Measurements from ENCODE around the gene SMG5.
"Not testable (repeated sequence)": the region's sequence is repeated elsewhere in the genome, so short reads cannot be mapped to it uniquely, and the experiment has no call there.

Gene SMG5, protein sequence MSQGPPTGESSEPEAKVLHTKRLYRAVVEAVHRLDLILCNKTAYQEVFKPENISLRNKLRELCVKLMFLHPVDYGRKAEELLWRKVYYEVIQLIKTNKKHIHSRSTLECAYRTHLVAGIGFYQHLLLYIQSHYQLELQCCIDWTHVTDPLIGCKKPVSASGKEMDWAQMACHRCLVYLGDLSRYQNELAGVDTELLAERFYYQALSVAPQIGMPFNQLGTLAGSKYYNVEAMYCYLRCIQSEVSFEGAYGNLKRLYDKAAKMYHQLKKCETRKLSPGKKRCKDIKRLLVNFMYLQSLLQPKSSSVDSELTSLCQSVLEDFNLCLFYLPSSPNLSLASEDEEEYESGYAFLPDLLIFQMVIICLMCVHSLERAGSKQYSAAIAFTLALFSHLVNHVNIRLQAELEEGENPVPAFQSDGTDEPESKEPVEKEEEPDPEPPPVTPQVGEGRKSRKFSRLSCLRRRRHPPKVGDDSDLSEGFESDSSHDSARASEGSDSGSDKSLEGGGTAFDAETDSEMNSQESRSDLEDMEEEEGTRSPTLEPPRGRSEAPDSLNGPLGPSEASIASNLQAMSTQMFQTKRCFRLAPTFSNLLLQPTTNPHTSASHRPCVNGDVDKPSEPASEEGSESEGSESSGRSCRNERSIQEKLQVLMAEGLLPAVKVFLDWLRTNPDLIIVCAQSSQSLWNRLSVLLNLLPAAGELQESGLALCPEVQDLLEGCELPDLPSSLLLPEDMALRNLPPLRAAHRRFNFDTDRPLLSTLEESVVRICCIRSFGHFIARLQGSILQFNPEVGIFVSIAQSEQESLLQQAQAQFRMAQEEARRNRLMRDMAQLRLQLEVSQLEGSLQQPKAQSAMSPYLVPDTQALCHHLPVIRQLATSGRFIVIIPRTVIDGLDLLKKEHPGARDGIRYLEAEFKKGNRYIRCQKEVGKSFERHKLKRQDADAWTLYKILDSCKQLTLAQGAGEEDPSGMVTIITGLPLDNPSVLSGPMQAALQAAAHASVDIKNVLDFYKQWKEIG

DNA sequence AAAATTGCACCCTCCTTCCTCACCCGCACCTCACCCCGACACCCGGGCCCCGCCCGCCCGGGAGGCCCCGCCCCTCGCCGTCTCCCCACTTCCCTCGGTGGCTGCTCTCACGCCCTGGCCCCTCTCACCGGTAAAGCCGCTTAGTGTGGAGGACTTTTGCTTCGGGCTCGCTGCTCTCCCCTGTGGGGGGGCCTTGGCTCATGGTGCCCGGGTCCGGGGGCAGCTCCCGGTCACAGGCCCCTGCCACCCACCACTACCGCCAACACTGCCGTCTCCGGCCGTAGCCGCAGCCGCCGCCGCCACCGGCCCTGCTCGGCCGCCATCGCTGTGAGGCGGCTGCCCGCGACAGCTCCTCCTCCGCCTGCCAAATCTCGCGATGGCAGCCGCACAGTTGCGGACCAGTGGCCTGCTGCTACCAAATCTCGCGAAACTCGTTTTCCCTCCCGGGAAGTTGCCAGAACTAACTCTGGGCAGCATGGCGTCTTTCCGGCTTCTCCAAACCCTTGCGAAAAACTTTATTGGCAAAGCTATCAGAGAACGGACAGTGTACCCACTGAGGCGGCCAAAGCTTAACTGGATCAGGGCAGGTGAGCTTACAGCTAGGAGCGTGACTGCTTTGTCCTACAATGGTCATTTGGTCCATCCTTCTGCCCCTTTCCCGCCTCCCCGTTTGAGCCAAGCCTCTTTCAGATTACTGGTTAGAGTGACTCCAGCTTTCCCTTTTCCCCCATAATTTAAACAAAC is at the start of gene SMG5:
TSS of gene SMG5 (minus strand) at position 347 of the 744 bp plus-strand sequence. CDS start at position 202, 145 bp downstream.
- peak; percentile 90 to 92 for DNase-seq (ENCODE audit: low read depth in 2 of 2)

GRCh38 chr1:156323179-156323578 is 40.6 kb upstream of the SMG5 start:
- DNase-seq (ENCODE audit: low read depth in 2 of 2), result not testable (repeated sequence)

DNA sequence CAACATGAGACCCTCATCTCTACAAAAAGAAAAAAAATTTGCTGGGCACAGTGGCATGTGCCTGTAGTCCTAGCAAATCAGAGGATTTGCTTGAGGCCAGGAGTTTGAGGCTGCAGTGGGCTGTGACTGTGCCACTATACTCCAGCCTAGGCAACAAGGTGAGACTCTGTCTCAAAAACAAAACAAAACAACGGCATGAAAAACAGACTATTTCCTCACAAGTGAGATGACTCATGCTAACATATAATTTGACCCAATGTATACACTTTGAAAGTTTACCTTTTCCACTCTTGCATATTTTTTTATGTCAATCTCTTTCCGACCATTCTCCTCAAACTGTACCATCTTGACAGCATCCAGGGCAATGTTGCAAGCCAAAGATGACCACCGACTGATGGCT is 37.9 kb upstream of the SMG5 start:
- DNase-seq (ENCODE audit: low read depth in 2 of 2), result no peak

DNA sequence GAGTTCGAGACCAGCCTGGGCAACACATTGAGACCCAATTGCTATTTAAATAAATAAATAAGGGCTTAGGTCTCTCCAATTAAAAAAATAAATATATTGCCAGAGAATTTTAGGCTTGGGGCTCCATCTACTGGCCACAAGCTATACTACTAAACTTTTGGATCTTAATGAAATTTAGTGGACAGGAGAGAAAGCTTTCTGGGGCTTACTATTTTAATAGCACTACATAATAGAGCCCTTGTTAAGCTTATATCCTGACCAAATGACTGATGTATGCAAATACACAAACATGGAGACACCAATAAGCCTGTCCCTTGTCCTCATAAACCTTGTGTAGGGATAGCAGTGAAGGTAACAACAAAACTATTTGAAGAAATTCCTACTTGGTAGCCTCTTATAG is 37.0 kb upstream of the SMG5 start:
- no peak for DNase-seq (ENCODE audit: low read depth in 2 of 2)

DNA sequence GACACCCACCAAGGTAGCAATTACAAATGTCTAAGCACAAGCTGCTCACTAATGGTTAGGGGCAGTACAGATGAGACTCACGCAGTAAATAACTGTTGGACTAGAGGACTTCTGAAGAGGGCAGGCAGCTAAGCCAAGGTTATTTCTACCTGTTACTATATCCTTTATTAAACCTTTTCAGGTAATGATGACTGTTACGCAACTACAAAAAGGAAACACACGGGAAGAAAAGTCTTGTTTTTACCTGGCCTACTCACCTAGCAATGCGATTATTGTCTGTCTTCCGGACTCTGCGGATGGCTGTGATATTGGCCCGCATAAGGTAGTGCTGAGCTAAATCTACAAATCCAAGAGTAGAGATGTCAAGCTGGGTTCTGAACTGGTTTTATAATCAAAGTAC is 34.3 kb upstream of the SMG5 start:
- no peak for DNase-seq (ENCODE audit: low read depth in 2 of 2)

- no peak for DNase-seq (ENCODE audit: low read depth in 2 of 2)
These were observed 28.3 kb upstream of the SMG5 start for GRCh38 chr1:156310962-156311361.

DNA sequence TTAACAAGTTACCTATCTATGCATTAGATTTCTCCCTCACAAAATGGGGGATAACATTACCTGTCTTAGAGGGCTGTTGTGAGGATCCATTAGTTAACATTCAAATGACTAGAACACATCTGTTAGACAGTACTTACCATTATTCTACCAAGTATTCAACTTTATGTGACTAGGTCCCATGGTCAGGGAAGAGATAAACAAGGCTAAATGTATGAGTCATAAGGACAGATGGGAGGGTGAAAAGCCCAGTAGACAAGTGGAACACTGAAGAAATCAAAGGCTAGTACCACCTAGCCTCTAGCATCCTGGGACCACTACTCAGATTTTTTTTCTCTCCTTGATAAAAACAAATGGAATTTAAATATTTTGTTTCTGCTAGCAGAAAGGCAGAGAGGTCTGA is 25.5 kb upstream of the SMG5 start:
- DNase-seq (ENCODE audit: low read depth in 2 of 2), result no peak

DNA sequence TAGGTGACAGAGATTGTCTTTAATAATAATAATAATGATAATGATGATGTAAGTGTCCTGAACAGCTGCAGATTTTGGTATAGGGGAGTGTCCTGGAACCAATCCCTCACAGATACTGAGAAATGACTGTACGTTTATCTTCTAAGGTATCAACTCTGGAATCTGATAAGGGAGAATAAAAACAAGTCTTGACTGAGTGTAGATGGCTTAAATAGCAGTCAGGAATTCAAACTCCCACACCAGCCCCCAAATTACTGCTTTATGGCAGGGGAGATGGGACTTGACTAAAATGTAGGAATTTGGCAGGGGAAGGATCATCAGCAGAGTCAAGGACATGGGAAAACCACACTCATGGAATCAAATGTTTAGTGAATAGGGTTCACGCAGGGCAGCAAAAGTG is 22.6 kb upstream of the SMG5 start:
- no peak for DNase-seq (ENCODE audit: low read depth in 2 of 2)

GRCh38 chr1:156303241-156303640 is 20.6 kb upstream of the SMG5 start:
- DNase-seq (ENCODE audit: low read depth in 2 of 2), result no peak

DNA sequence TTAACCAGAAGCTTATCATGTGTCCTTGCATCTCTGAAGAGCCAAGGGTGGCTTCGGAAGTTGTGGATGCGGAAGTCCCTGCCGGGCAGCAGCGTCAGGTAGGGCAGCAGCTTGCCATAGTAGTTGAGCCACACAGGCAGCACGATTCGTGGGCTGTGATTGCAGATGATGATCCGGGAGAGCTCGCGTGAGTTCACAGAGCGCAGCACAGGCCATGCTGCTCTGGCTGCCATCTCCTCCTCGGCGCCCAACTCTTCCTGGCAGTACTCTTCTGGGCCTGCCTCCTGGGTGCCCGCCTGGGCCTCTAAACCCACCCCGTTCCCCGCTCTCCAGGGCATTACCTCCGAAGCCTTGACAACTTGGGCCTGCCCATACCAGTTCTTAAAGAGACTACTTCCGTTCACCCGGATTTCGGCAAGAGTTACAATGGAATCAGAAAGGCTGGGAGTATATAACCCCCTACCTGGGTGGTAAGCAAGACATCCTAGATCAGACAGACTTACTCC is 16.3 kb upstream of the SMG5 start, which contains the start of gene VHLL:
TSS of gene VHLL (minus strand) at position 456 of the 506 bp plus-strand sequence. CDS start at position 338, 118 bp downstream.
- DNase-seq (ENCODE audit: low read depth in 2 of 2), result no peak

DNA sequence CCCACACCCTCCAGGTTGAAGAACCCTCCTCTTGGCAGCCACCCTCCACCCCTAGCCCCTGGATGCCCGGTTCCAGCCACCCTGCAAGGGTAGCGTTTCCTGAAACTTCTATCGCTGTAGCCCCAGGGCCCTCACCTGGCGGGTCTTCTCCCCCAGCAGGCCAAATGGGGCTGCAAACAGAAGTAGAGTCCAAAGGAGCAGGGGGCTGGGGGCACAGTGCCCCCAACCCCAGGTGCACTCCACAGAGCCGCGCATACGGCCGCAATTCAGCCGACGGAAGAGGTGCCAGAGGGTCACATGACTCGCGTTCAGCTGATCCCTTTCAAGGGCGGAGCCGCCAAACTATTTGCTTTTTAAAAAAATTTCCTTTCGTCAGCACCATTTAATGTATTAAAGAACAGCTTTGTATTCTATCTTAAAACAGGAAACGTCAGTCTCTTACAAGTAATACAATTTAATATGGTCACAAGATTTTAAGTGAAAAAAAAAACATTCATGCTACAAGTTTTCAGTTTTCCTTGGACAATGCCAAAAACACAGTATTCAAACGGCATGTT is 12.8 kb upstream of the SMG5 start, which contains the start of gene GLMP:
TSS of gene GLMP (minus strand) at position 289 of the 557 bp plus-strand sequence. CDS start at position 255, 34 bp downstream.
- DNase-seq (ENCODE audit: low read depth in 2 of 2), result peak in 1 of 2 donors; percentile 35

GRCh38 chr1:156293895-156294294 is 11.3 kb upstream of the SMG5 start:
- no peak for DNase-seq (ENCODE audit: low read depth in 2 of 2)

DNA sequence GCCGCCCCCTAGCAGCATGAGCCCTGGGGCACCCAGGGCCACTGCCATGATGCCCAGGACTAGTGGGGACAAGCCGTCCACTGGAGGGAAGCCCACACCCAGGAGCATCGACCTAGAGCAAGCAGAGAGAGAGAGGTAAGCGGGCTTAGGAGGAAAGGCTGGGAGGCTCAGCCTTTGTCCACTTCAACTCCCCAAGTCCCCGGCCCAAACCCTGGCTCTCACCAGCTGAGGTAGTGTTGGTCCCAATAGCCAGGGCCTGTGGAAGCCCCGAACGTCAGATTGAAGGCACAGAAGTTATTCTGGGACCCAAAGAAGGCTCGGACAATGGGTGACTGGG is 10.4 kb upstream of the SMG5 start:
- no peak for DNase-seq (ENCODE audit: low read depth in 2 of 2)

- peak in 1 of 2 donors; percentile 14 for DNase-seq (ENCODE audit: low read depth in 2 of 2)
These were observed 8.8 kb upstream of the SMG5 start for GRCh38 chr1:156291226-156292061.

GRCh38 chr1:156289857-156290256 is 7.2 kb upstream of the SMG5 start:
- no peak for DNase-seq (ENCODE audit: low read depth in 2 of 2)

GRCh38 chr1:156286061-156286460 is 3.4 kb upstream of the SMG5 start:
- no peak for DNase-seq (ENCODE audit: low read depth in 2 of 2)

- no peak for DNase-seq (ENCODE audit: low read depth in 2 of 2)
These were observed 2.8 kb upstream of the SMG5 start for GRCh38 chr1:156285437-156285836.

DNA sequence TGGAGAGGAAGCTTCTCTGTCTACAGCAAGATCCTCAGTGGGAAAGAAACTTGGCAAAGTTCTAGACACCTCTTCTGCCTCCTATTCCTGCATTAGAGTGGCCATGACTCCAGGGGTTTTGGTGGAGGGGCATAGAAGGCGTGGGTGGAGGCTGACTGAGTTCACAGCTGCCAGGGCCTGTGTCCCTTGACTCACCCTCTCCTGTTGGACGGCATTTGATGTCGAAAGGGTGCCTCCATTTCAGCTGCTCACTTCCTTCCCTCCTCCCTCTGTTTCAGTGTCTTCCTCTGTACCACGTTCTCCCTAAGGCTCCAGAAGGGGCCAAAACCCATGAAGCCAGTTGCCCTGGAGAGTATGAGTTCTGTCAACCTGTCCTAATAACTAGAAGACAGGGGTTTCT is 2.1 kb upstream of the SMG5 start:
- no peak for DNase-seq (ENCODE audit: low read depth in 2 of 2)

DNA sequence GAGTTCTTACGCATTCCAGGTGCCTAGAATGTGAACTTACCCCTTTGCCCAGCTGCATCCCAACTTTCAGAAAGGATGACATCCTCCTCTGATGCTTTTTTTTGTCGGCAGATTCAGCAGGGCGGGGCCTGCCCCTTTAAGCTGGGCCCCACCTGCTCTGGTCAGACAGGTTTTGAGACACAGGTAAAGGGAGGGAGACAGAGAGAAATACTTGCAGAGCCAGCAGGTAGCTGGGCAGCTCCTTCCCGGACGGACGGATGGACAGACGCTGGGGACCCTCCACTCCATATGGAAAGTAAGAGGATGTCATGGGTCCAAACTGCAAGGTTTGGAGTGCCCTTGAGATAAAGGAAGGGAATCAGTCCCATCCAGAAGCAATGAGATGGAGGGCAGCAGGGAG is 1.5 kb upstream of the SMG5 start, which contains the start of gene TMEM79:
TSS of gene TMEM79 (plus strand) at position 214 of the 400 bp plus-strand sequence. CDS start 902 bp downstream, outside the sequence.
- DNase-seq (ENCODE audit: low read depth in 2 of 2), result no peak

- no peak for DNase-seq (ENCODE audit: low read depth in 2 of 2)
These were observed 896 bp upstream of the SMG5 start for GRCh38 chr1:156283521-156283920.

All from stimulated activated CD8-positive, alpha-beta memory T cell treated with anti-CD3 and anti-CD28 coated beads, Interleukin-15, amount 100 ng/mL, for 4 hours (primary cell).